VCaP (cell line): ENCODE results near the gene EEFSEC.

Source experiments
- H3K27ac ChIP-seq: fragments of 450-650 bp; 2 replicates; pipeline ENCODE4 v1.5.1; 2017
- CTCF ChIP-seq: fragments of 450-650 bp; conservative IDR thresholded peaks from 2 replicates; pipeline ENCODE4 v1.5.1; 2017; ENCODE audit warnings: mild to moderate bottlenecking, moderate library complexity

Gene EEFSEC

GRCh38 chr3:128409624-128410581 is 256.6 kb downstream of the EEFSEC start:
- no peak overlapping the region; the same call in 1 of the 2 replicates for H3K27ac ChIP-seq

DNA sequence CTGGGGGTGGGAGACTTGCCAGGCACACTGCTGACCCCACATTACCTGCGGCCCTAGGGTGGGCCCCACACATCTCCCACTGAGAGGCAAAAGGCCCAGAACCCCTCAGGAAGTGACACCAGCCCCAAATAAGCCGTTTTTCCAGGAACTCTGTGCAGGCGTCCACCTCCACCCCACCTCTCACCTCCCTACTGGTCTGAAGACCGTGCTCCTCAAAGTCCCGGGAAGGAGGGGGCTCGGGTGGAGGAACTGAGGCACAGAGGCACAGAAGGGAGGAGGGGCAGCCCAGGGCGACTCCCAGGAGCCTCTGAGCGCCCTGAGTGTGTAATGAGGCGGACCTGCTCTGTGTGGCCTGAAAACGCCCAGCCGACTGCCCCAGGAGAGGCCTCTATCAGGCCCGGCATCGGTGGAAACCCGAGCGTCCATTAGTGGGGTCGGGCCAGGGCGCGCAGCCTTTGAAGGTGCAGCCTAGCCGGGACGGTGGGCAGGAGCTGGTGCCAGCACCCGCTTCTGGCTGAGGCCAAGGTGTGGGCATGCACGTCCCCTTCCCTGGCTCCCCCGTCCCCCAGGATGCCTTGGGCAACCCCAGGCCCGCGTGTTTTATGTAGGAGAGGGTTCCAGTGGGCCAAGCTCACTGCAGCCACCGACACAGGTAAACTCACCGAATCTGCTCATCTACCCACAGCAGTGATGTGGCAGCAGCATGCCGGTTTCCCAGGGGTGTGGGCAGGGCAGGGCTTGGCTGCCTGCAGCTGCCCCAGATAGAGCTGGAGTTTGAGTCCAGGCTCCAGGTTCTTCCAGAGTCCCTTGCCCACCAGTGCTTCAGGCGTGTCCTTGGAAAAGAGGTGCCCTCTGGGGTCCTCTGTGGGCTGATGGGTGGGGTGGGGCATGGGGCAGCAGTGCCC is 257.6 kb downstream of the EEFSEC start:
- no peak for TF ChIP-seq CTCF
- no peak overlapping the region for H3K27ac ChIP-seq

More at GRCh38 chr3:128409624-128410581, 256.6 kb downstream of the EEFSEC start:
- no peak for TF ChIP-seq CTCF

- no peak overlapping the region for H3K27ac ChIP-seq
- no peak for TF ChIP-seq CTCF
These were observed 258.3 kb downstream of the EEFSEC start for GRCh38 chr3:128411574-128412064.

DNA sequence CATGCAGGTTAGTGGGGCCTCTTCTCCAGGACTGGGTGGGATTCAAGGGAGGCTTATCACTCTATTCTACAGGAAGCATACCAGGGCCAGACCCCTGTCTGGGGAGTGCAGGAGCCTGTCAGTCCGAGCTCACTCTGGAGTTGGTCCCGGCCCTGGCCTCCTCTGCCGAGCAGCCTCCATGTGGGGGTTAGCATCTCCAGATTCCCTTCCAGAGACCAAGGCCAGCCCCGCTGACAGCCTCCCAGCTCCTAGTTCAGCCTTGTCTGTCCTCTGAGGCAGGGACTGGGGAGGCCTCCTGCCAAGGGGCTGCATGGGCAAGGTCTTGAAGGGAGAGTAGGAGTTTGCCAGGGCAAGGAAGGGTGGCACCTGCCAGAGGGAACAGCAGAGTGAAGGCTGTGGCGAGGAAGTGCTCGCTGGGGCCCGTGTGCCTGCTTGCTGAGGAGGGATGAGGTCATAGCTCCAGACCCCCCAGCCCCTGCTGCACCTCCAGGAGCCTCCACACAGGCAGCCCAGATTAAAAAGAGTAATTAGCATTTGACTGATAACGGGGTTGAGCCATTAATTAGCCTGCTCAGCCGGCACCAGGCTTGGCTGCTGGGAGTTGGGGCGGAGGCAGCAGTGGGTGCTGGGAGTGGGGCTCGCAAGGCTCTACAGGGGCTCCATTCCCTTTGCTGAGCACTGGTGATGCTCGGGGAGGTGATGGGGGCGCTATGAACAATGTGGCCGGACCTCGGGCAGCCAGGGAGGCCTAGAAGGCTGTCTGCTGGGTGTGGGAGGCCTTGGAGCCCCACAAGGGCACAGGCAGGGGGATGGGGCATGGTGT is 259.1 kb downstream of the EEFSEC start:
- TF ChIP-seq CTCF: no peak
- H3K27ac ChIP-seq: no peak overlapping the region

GRCh38 chr3:128413003-128413370 is 259.7 kb downstream of the EEFSEC start:
- TF ChIP-seq CTCF: no peak
- no peak overlapping the region for H3K27ac ChIP-seq

DNA sequence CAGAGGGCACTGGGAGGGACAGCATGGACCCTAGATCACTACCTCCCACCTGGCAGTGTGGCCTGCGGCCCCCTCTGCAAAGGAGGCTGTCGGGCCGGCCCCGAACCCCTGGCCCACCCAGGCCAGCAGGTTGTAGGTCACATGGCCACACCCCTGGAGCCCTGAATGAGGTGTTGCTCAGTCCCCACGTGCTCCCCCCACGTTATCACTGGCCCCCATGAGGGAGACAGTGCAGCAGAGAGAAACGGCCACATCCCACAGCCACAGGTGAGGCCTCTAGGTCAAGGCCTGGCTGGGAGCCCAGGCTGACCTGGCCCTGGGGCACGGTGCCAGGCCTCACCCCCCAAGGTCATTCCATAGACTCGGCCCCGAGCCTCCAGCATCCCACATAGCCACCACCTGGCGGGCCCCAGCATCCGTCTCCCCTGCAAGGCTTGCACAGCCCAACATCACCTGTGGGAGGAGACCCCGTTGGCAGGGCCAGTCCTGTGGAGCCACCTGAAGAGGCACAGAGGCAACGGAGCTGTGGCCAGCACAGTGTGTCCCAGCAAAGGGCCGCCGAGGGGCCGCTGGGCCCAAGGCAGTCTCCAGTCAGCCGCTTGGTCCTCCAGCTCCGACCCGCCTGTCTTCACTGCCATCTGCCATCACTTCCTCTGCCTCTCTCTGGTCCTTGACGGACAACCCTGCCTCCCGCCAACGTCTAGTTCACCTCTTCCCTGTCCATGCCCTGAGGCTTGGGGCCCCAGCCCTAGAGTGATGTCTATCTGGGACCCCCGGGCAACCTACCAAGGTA is 260.3 kb downstream of the EEFSEC start:
- H3K27ac ChIP-seq: no peak overlapping the region
- no peak for TF ChIP-seq CTCF
